Activated T-helper 1 cell treated with anti-CD3 and anti-CD28 coated beads, Interleukin-12 subunit alpha, Interleukin-12 subunit beta, Interleukin-2, Interleukin-4 antibody, amounts not matched to agents 30 ng/mL and 10 ng/mL and 1 ng/mL, durations not matched to agents 14 hours and 24 hours and 36 hours (primary cell): ENCODE measurements around the gene ITCH. TPM values are rescaled to one million over a fixed set of nuclear protein-coding genes. Genes with fewer than 3 reads are reported as not detected.
A peak's percentile ranks its signal among the peaks of the same experiment; 100 is the strongest.

Source experiments
- DNase-seq: peaks from one replicate; pipeline ENCODE4 v3.0.0; 2021; ENCODE audit warnings: low spot score
- H3K27ac Mint-ChIP-seq: one replicate; pipeline ENCODE4 v1.8.0; 2021; ENCODE audit warnings: mild to moderate bottlenecking, mixed read lengths
- H3K27me3 Mint-ChIP-seq: one replicate; pipeline ENCODE4 v1.8.0; 2022; ENCODE audit warnings: mild to moderate bottlenecking, moderate library complexity, mixed read lengths; ENCODE audit not compliant: insufficient read depth
- H3K36me3 Mint-ChIP-seq: one replicate; pipeline ENCODE4 v1.8.0; 2021; ENCODE audit warnings: low read depth, mixed read lengths
- H3K4me1 Mint-ChIP-seq: one replicate; pipeline ENCODE4 v1.8.0; 2021; ENCODE audit warnings: low read depth, mixed read lengths
- H3K4me3 Mint-ChIP-seq: one replicate; pipeline ENCODE4 v1.8.0; 2021; ENCODE audit warnings: mild to moderate bottlenecking, moderate library complexity, mixed read lengths
- H3K9me3 Mint-ChIP-seq: one replicate; pipeline ENCODE4 v1.8.0; 2021; ENCODE audit warnings: mixed read lengths
- intact Hi-C: fragments of 100-400 bp; cut with micrococcal nuclease; formaldehyde crosslinking; loops from one replicate; pipeline ENCODE4 v1.15.1; 2024
- total RNA-seq: library from RNA; stranded (reverse); gene quantifications from 2 replicates; pipeline ENCODE4 v1.2.3, GENCODE V29; 2022

The ITCH gene
- total RNA-seq, 1 donor from 2014 or later: 55.6 TPM

GRCh38 chr20:34559311-34560140 is 196.5 kb downstream of the ITCH start:
- Mint-ChIP-seq H3K36me3 (peaks cover 2% of the 10 kb centered on the region), H3K27ac (peak overlapping the region; percentile 23), H3K4me3 (peak overlapping the region; percentile 66), H3K9me3 (no peaks in the 10 kb centered on the region), H3K27me3 (no peaks in the 10 kb centered on the region), H3K4me1 (peaks cover 12% of the 10 kb centered on the region)
- intact Hi-C loops: loop anchor here (10.0 kb wide), 1 partner anchor 65 kb away; no protein-coding TSS in a partner anchor
- no peak for DNase-seq

GRCh38 chr20:34560141-34560523 is 197.1 kb downstream of the ITCH start:
- peak overlapping the region; percentile 63 for H3K27ac Mint-ChIP-seq
- H3K9me3 Mint-ChIP-seq: no peaks in the 10 kb centered on the region
- DNase-seq: no peak
- H3K4me3 Mint-ChIP-seq: peak overlapping the region; percentile 68
- H3K36me3 Mint-ChIP-seq: peaks cover 2% of the 10 kb centered on the region
- H3K27me3 Mint-ChIP-seq: no peaks in the 10 kb centered on the region
- intact Hi-C loops: no loop called here
- peaks cover 12% of the 10 kb centered on the region for H3K4me1 Mint-ChIP-seq

GRCh38 chr20:34560614-34561013 is 197.5 kb downstream of the ITCH start:
- Mint-ChIP-seq H3K4me3 (no peak overlapping the region), H3K27me3 (no peaks in the 10 kb centered on the region), H3K9me3 (no peaks in the 10 kb centered on the region), H3K36me3 (peaks cover 2% of the 10 kb centered on the region), H3K4me1 (peaks cover 12% of the 10 kb centered on the region), H3K27ac (no peak overlapping the region)
- no peak for DNase-seq
- intact Hi-C loops: no loop called here

Other genes with a start within 250 kb of the ITCH start
- not detected in 2 replicates for gene ASIP, start 121.8 kb upstream of the ITCH start, total RNA-seq
- gene AHCY, start 59.9 kb upstream of the ITCH start, total RNA-seq: 130 and 132 TPM in 2 replicates
- gene DYNLRB1, start 153.1 kb downstream of the ITCH start, total RNA-seq: 92.0 and 104 TPM in 2 replicates
- gene MAP1LC3A, start 195.4 kb downstream of the ITCH start, total RNA-seq: 6.1 and 7.3 TPM in 2 replicates